AG09319 (cell line): Measurements from ENCODE around the gene AGAP1.

Experiments used
- DNase-seq: peaks from one replicate; pipeline ENCODE4 v3.0.0-alpha.2; 2010; ENCODE audit warnings: low read depth; ENCODE audit errors: extremely low read depth
- TF ChIP-seq, protein P1 (sequence below): IDR thresholded peaks from 2 replicates; pipeline ENCODE4 v1.5.1; 2011; ENCODE audit warnings: low read depth, mild to moderate bottlenecking, inconsistent platforms, low read length, moderate library complexity

Gene AGAP1

DNA sequence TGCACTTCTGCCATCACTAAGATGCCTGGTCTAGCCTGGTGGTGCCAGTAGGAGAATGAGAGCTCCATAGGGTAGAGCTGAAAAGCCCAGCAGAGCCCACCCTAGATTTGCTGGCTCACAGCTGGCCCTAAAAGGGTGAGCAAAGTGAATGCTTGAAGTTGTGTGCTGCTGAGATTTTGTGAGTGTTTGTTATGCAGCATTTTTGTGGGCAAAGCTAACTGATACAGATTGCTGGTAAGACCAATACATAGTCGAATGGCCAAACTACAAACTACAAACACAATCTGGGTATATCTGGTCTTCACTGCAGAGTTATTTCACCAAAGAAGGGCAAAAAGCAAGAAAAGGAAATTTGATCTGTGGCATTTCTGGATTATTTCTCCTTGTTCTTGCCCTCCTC lies 7.1 kb upstream of the AGAP1 start:
- TF ChIP-seq, protein P1, sequence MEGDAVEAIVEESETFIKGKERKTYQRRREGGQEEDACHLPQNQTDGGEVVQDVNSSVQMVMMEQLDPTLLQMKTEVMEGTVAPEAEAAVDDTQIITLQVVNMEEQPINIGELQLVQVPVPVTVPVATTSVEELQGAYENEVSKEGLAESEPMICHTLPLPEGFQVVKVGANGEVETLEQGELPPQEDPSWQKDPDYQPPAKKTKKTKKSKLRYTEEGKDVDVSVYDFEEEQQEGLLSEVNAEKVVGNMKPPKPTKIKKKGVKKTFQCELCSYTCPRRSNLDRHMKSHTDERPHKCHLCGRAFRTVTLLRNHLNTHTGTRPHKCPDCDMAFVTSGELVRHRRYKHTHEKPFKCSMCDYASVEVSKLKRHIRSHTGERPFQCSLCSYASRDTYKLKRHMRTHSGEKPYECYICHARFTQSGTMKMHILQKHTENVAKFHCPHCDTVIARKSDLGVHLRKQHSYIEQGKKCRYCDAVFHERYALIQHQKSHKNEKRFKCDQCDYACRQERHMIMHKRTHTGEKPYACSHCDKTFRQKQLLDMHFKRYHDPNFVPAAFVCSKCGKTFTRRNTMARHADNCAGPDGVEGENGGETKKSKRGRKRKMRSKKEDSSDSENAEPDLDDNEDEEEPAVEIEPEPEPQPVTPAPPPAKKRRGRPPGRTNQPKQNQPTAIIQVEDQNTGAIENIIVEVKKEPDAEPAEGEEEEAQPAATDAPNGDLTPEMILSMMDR = no peak
- DNase-seq = no peak

DNA sequence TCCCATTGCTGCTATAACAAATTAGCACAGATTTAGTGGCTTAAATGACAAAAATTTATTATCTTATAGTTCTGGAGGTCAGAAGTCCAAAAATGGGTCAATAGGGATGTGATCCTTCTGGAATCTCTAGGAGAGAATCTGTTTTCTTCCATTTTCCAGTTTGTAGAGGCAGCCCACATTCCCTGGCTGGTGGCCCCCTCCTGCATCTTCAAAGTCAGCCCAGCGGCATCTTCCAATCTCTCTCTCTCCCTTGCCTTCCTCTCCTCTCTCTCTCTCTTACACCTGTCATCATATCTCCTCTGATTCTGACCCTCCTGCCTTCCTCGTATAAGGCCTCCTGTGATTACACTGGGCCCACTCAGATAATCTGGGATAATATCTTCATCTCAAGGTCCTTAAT lies 3.9 kb upstream of the AGAP1 start:
- TF ChIP-seq, protein P1 = no peak
- DNase-seq = no peak

DNA sequence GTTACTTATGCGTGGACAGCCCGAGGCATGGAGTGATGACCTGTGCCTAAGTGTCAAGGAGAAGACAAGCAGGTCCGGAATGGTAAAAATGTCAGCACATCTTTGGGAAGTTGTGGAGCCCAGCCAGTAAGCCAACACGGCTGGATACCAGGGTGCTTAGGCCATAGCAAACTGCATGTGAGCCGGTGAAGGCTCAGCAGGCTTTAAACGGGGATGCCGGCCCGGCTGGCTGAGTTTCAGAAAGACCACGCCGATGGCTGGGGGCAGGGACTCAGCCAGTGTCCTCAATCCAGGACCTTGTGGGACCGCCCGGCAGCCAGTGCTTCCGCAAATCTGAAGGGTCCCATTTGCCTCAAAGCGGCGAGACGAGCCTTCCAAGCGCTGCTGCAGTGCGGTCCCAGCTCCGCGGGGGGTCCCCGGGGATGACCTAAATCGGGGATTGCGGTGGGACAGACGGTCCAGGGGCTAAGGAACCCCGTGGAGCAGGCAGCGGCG lies 946 bp upstream of the AGAP1 start:
- TF ChIP-seq, protein P1 = no peak

DNA sequence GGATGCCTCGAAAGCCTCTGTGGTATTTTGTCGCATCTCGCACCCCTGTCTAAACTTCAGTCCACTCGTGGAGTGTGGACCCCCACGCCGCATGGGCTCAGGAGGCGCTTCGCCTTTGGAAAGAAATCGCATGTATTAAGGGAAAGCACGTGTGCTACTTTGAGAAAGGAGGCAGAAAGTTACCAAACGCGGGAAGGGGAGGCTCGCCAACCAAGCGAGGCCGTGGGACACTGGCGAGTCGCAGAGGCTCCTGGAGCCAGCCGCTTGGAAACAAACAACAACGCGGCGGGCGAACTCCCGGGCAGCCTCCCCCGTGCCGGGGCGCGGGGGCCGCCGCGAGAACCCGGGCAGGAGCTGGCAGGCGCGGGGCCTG lies 455 bp upstream of the AGAP1 start:
- DNase-seq = no peak
- TF ChIP-seq, protein P1 = no peak

More for the DNA sequence above, 946 bp upstream of the AGAP1 start:
- DNase-seq = no peak

DNA sequence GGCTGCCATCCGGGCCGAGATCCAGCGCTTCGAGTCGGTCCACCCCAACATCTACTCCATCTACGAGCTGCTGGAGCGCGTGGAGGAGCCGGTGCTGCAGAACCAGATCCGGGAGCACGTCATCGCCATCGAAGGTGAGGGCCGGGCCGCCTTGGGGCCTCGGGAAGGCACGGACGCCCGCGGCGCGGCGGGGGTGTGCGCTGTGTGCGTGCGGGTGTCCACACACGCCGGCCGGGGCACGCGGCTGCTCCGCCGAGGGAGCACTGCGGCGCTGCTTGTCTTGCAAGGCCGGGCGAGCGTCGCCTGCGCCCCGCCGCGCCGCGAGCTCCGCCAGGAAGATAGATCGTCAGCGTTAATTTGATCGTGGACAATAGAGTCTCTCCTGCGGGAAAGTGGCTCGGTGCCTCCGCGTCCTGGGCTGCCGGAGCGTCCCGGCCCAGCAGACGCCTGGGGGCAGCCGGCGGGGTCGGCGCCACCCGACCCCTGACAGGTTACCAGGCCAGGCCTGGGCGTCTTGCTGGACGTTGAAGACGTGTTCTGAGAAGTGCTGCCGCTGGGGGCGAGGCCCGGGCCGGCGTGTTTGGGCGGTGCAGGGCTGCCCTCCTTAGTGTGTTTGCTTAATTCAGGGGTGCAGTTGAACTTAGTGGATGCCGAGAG lies 1.0 kb downstream of the AGAP1 start:
- DNase-seq = no peak
- TF ChIP-seq, protein P1 = no peak

DNA sequence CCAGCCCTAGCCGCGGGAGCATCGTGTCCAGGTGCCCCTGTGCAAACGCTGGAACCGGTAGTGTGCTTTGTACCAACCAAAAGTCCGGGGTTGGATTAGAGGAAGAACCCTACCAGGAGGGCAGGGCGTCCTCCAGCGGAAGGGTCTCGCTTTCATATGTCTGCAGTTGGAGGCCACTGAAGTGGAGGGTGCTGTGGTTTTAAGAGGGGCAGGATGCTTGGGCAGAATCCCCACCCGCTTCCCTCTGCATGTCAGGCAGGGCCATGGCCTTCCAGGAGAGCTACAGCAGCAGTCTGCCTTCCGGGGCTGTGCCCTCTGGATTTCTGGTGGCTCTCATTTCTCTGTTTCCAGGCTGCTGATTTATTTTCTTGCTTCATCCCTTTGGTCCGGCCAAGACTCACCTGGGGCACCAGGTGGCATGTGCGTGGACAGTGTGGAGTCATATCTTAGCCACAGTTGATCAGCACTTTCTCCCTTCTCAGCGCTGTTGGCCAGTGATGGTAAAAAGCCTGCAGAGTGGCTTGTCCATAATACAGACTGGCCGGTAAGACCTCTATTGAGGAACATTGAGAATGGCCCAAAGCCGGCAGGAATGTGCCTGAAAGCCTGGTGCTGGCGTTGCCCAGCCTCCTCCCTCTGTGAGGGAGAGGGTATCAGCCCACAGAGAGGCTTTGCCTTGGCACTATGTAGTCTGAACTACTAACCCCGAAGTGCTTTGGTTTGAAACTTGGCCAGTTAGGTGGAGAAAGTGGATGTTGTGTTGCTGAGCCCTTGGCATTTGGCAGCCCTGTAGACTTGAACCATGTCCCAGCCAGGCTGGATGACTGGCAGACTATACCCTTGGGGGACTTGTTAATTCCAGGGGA lies 1.8 kb downstream of the AGAP1 start:
- TF ChIP-seq, protein P1 = no peak
- DNase-seq = no peak

DNA sequence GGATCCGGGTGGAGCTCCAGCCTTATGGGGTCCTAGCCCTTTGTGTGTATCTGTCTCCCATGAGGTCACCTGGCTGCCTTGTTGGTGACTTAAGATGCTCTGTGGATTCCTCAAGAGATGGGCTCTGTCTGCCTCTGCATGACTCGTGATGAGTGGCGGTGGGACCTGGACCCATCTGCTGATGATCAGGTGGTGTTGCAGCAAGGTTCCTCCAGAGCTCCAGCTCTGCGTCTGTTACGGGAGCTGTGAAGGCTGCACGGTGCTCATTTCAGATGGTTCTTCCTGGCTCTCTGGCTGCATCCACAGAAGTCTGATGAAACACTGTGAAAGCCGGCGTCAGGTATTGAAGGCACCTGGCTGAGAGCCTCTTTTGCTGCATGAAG lies 2.4 kb downstream of the AGAP1 start:
- no peak for DNase-seq

More for the DNA sequence above, 2.4 kb downstream of the AGAP1 start:
- TF ChIP-seq, protein P1 = no peak
